T-helper 1 cell treated with Interleukin-12 subunit alpha and Interleukin-12 subunit beta and Interleukin-4 antibody, amounts not matched to agents 30 μg/mL and 1 μg/mL, for 36 hours (primary cell): Measurements from ENCODE around the gene EMC6.

Experiments used
- H3K27ac Mint-ChIP-seq: one replicate; pipeline ENCODE4 v1.8.0; 2021; ENCODE audit warnings: mild to moderate bottlenecking, mixed read lengths
- H3K27me3 Mint-ChIP-seq: one replicate; pipeline ENCODE4 v1.8.0; 2021; ENCODE audit warnings: low read depth, mixed read lengths
- H3K36me3 Mint-ChIP-seq: one replicate; pipeline ENCODE4 v1.8.0; 2021; ENCODE audit warnings: low read depth, mixed read lengths
- H3K4me1 Mint-ChIP-seq: one replicate; pipeline ENCODE4 v1.8.0; 2021; ENCODE audit warnings: low read depth, mixed read lengths
- H3K4me3 Mint-ChIP-seq: one replicate; pipeline ENCODE4 v1.8.0; 2021; ENCODE audit warnings: mild to moderate bottlenecking, moderate library complexity, mixed read lengths
- H3K9me3 Mint-ChIP-seq: one replicate; pipeline ENCODE4 v1.8.0; 2021; ENCODE audit warnings: mixed read lengths

EMC6 gene

DNA sequence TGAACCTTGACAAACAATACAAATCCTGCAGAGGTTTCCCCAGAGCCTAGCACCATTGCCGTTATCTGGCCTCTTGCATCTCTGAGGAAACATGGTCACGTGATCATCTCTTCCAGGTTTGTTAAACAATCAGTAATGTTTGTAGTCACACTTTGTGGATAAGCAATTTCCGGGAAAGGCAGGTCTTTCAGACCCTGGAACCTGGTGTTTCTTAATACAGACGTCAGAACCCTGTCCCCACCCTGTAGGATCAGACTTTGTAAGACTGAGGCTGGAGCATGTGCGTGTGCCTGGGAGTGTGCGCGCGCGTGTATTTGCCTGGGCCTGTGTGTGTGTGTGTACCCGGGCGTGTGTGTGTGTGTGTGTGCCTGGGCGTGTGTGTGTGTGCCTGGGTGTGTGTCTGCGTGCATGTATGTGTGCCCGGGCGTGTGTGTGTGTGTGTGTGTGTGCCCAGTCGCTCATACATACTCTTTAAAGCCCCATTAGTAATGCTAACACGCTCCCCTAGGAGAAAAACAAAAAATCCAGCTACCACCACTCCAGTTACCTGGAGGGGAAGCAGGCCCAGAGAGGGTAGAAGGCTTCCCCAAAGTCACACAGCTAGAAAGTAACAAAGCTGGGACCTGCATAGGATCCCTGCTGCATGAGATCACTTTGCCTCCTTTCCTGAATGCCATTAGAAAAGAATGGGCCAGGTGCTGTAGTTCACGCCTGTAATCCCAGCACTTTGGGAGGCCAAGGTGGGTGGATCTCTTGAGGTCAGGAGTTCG is 26.7 kb upstream of the EMC6 start:
- no peak overlapping the region for H3K4me3 Mint-ChIP-seq
- peaks cover 41% of the 10 kb centered on the region for H3K4me1 Mint-ChIP-seq
- no peaks in the 10 kb centered on the region for H3K27me3 Mint-ChIP-seq
- H3K36me3 Mint-ChIP-seq: peaks cover 12% of the 10 kb centered on the region
- no peaks in the 10 kb centered on the region for H3K9me3 Mint-ChIP-seq
- no peak overlapping the region for H3K27ac Mint-ChIP-seq

GRCh38 chr17:3643889-3644349 is 24.7 kb upstream of the EMC6 start:
- Mint-ChIP-seq H3K4me1 (peaks cover 26% of the 10 kb centered on the region), H3K9me3 (no peaks in the 10 kb centered on the region), H3K4me3 (no peak overlapping the region), H3K27ac (no peak overlapping the region), H3K36me3 (peaks cover 24% of the 10 kb centered on the region), H3K27me3 (no peaks in the 10 kb centered on the region)

- no peak overlapping the region for H3K4me3 Mint-ChIP-seq
- no peak overlapping the region for H3K27ac Mint-ChIP-seq
- peaks cover 23% of the 10 kb centered on the region for H3K36me3 Mint-ChIP-seq
- H3K9me3 Mint-ChIP-seq: no peaks in the 10 kb centered on the region
- H3K27me3 Mint-ChIP-seq: no peaks in the 10 kb centered on the region
- H3K4me1 Mint-ChIP-seq: peaks cover 17% of the 10 kb centered on the region
These were observed 23.3 kb upstream of the EMC6 start for GRCh38 chr17:3645310-3645709.

- Mint-ChIP-seq H3K4me1 (peaks cover 7% of the 10 kb centered on the region), H3K27ac (no peak overlapping the region), H3K9me3 (no peaks in the 10 kb centered on the region), H3K4me3 (no peak overlapping the region), H3K36me3 (peaks cover 21% of the 10 kb centered on the region), H3K27me3 (no peaks in the 10 kb centered on the region)
These were observed 21.4 kb upstream of the EMC6 start for GRCh38 chr17:3647251-3647650.

GRCh38 chr17:3647769-3648555 is 20.6 kb upstream of the EMC6 start:
- Mint-ChIP-seq H3K9me3 (no peaks in the 10 kb centered on the region), H3K36me3 (peaks cover 21% of the 10 kb centered on the region), H3K27ac (no peak overlapping the region), H3K4me3 (no peak overlapping the region), H3K27me3 (no peaks in the 10 kb centered on the region), H3K4me1 (peaks cover 7% of the 10 kb centered on the region)

DNA sequence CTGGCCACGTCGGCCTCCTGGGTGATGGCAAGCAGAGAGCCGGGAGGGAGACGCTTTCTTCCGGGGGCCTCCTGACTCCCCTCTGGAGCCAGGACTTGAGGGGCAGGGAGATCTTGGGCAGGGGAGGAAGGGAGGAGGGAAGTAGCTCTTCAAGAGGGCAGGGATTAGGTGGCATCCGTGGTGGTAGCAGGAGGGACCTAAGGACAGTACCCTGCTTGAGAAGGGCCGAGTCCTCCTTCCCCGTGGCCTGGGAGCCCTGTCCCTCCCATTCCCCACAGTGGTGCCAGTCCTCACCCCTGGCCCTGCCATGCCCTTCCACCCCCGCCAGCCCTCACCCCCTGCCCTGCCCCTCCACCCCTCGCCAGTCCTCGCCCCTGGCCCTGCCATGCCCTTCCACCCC is 12.8 kb upstream of the EMC6 start:
- H3K4me1 Mint-ChIP-seq: no peaks in the 10 kb centered on the region
- no peak overlapping the region for H3K4me3 Mint-ChIP-seq
- no peak overlapping the region for H3K27ac Mint-ChIP-seq
- no peaks in the 10 kb centered on the region for H3K27me3 Mint-ChIP-seq
- no peaks in the 10 kb centered on the region for H3K36me3 Mint-ChIP-seq
- no peaks in the 10 kb centered on the region for H3K9me3 Mint-ChIP-seq

- no peak overlapping the region for H3K4me3 Mint-ChIP-seq
- no peaks in the 10 kb centered on the region for H3K36me3 Mint-ChIP-seq
- H3K9me3 Mint-ChIP-seq: no peaks in the 10 kb centered on the region
- H3K27ac Mint-ChIP-seq: no peak overlapping the region
- H3K4me1 Mint-ChIP-seq: no peaks in the 10 kb centered on the region
- no peaks in the 10 kb centered on the region for H3K27me3 Mint-ChIP-seq
These were observed 12.3 kb upstream of the EMC6 start for GRCh38 chr17:3656353-3656752.

DNA sequence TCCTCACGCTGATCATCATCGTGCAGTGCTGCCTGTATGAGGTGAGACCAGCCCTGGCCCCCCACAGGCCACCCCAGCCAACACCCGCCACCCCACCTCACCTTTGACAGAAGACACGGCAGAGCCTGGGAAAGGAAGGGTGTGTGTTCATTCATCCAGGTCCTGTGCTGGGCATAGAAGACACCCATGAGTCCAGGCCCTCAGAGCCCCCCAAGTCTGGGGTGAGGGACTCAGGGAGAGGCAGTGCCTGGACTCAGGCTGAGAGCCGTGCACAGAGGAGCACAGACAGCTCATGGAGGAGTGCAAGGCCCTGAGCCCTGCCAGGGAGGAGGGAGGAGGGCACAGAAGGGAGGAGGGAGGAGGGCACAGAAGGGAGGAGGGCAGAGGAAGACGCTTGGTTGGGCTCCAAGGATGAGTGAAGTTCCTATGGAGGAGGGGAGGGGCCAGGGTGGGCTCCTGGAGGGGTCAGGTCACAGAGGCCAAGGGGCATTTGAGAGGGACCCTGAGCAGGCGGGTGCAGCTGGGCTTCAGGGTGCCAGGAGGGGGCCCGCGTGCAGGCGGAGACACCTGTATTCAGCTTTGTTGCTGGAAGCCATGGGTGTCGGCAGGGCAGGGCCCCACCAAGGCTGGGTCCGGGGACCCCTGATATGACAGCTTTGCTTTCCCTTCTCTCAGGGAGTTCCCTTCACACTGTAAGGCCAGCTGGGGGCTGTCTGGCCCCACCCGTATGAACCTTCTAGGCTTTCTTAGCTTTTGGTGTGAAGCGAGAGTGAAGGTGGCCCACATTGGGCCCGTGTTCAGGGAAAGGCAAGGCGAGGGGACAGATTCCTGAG is 11.6 kb upstream of the EMC6 start:
- H3K27ac Mint-ChIP-seq: peak overlapping the region; percentile 5

GRCh38 chr17:3657588-3657869 is 11.1 kb upstream of the EMC6 start:
- Mint-ChIP-seq H3K4me3 (no peak overlapping the region), H3K4me1 (no peaks in the 10 kb centered on the region), H3K27ac (no peak overlapping the region), H3K27me3 (no peaks in the 10 kb centered on the region), H3K9me3 (no peaks in the 10 kb centered on the region), H3K36me3 (no peaks in the 10 kb centered on the region)

More for the DNA sequence above, 11.6 kb upstream of the EMC6 start:
- H3K9me3 Mint-ChIP-seq: no peaks in the 10 kb centered on the region
- H3K36me3 Mint-ChIP-seq: no peaks in the 10 kb centered on the region
- H3K4me3 Mint-ChIP-seq: no peak overlapping the region
- H3K4me1 Mint-ChIP-seq: no peaks in the 10 kb centered on the region
- no peaks in the 10 kb centered on the region for H3K27me3 Mint-ChIP-seq

DNA sequence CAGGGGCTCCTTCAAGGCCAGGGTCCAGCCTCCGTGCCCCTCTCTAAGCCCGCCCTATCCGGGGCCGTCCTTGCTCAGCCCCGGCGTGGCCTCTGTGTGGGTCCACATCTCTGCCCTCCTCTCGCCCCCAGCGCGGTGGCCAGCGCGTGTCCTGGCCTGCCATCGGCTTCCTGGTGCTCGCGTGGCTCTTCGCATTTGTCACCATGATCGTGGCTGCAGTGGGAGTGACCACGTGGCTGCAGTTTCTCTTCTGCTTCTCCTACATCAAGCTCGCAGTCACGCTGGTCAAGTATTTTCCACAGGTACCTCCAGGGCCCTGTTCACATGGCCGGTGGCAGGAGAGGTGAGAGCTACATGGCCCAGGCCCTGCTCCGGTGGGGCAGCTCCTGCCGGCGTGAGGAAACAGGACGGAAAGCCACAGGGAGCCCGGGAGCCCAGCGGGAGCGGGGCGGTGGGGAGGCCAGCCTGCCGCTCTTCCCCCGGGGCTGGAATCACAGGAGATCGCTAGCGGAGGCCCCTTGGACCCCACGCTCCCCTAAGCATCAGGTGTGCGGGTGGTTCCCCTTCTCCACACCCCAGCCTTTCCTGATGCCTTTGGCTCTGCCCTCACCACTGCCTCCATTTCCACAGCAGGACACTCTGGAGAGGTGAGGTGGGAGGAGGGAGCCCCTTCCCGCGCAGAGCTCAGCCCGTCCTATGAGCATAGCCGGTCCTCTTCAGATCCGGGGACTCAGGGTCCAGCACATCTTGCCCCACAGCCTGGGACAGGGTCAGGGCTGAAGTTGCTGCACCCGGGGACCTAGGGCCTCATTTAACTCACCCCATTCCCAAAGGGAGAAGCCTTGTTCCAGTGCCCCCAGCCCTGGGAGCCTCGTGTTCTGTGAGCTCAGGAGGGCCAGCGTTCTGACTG is 10.5 kb upstream of the EMC6 start:
- H3K4me1 Mint-ChIP-seq: no peaks in the 10 kb centered on the region
- H3K27ac Mint-ChIP-seq: peak overlapping the region; percentile 41
- no peaks in the 10 kb centered on the region for H3K36me3 Mint-ChIP-seq
- H3K27me3 Mint-ChIP-seq: no peaks in the 10 kb centered on the region
- H3K9me3 Mint-ChIP-seq: no peaks in the 10 kb centered on the region
- no peak overlapping the region for H3K4me3 Mint-ChIP-seq

GRCh38 chr17:3658784-3659449 is 9.7 kb upstream of the EMC6 start:
- Mint-ChIP-seq H3K27me3 (no peaks in the 10 kb centered on the region), H3K4me1 (no peaks in the 10 kb centered on the region), H3K27ac (no peak overlapping the region), H3K36me3 (no peaks in the 10 kb centered on the region), H3K4me3 (no peak overlapping the region), H3K9me3 (no peaks in the 10 kb centered on the region)

DNA sequence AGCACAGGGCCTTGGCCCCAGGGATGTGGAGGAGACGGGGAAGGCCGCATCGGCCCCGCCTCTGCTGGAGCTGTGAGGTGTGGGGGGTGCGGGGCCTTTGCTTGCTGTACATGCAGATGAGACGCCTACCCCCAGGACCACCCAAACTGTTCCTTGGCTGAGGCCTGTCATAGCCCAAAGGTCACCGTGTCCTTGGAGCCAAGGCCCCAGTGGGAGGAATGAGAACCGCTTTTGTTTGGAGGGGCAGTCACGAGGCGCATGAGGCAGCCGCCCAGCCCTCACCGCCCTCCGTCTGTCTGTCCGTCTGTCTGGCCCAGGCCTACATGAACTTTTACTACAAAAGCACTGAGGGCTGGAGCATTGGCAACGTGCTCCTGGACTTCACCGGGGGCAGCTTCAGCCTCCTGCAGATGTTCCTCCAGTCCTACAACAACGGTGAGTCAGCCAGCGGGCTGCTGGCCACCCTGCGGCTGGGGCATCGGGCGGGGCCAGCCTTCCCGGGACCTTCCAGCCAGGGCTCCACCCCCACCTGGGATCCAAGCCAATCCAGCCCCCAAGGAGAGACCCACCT is 9.0 kb upstream of the EMC6 start:
- Mint-ChIP-seq H3K36me3 (no peaks in the 10 kb centered on the region), H3K27ac (no peak overlapping the region), H3K4me3 (no peak overlapping the region), H3K9me3 (no peaks in the 10 kb centered on the region), H3K4me1 (no peaks in the 10 kb centered on the region), H3K27me3 (no peaks in the 10 kb centered on the region)

DNA sequence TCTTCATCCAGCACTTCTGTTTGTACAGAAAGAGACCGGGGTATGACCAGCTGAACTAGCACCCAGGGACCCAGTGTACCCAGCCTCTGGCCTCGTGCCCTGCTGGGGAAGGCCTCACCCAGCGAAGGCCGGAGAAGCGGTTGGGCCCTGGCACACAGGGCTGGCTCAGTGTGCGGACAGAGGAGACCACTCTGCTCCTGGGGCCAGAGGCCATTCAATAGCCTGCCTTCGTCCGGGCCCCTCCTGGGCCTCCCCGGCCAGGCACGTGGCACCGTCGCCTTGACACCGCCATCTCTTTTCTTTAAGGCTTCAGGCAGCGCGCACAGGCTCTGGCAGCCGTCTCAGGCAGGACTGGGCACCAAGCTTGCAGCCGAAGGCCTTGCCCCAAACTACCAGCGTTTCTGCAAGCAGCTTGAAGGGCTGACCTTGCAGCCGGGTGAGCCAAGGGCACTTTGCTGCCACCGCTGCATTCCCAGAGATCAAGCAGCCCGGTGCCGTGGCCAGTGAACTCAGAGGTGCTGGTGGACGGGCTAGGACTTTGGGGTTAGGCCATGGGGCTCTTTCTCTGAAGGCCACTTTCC is 8.2 kb upstream of the EMC6 start:
- H3K4me3 Mint-ChIP-seq: no peak overlapping the region
- H3K4me1 Mint-ChIP-seq: no peaks in the 10 kb centered on the region
- H3K9me3 Mint-ChIP-seq: no peaks in the 10 kb centered on the region
- H3K36me3 Mint-ChIP-seq: no peaks in the 10 kb centered on the region
- H3K27ac Mint-ChIP-seq: no peak overlapping the region
- H3K27me3 Mint-ChIP-seq: no peaks in the 10 kb centered on the region
